ENCODE results near the gene IER2. TPM values are rescaled to one million over a fixed set of nuclear protein-coding genes. Genes with fewer than 3 reads are reported as not detected.

The IER2 gene
- total and polyA plus RNA-seq, 10 donors, result 56.7 to 131 (median 89.5) TPM

DNA sequence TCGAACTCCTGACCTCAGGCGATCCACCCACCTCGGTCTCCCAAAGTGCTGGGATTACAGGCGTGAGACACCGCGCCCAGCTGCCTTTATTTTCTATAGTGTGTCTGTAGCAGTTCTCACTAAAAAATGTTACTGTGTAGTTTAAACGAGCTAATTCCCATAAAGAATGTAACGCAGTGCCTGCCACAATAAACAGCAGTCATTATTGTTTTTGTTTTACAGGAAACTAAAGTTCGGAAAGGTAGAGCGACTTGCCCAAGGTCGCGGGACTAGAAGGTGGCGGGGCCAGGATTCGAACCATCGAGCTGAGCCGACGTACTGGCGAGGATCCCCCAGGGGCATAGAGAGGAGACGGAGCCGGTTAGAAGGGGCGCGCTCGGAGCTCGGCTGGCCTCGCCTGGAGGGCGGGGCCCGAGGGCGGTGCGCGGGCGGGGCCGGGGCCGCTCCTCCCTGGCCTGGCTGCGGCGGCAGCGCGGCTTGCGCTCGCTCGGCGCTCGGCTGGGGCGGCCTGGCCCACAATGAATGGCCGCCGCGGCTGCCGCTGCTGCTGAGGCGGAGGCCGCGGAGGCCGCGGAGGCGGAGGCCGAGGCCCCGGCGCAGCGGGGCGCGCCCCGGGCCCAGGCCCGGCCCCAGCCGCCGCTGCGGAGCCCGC lies 32.3 kb upstream of the IER2 start, which contains the start of gene NACC1:
Gene NACC1 (plus strand): TSS at position 493 of the 652 bp plus-strand sequence. CDS start 16,944 bp downstream, outside the sequence.
- peak within 1 kb of the TSS; percentile 71 to 88 (median 82) for H3K27ac ChIP-seq
- DNase-seq, result peak; percentile 98
- TF ChIP-seq POLR2AphosphoS5 (IDR thresholded peaks at IDR 0.05), result peak; percentile 58 to 70 (median 59)
- TF ChIP-seq CTCF (IDR thresholded peaks at IDR 0.05 in 8 of 11, conservative IDR thresholded peaks at IDR 0.05 in 3 of 11), result peak in 1 of 11 experiments; percentile 15
- no peak for TF ChIP-seq POLR2A (IDR thresholded peaks at IDR 0.05)
- 3 to 6% (median 3%) methylated on average over 26 to 65 of the region's 65 CpGs for WGBS, 5 donors
- H3K36me3 ChIP-seq, result peaks cover 0 to 41% (median 14%) of the 10 kb centered on the region in 6 donors
- H3K4me1 ChIP-seq, result peaks cover 22 to 82% (median 60%) of the 10 kb centered on the region in 6 donors
- H3K27me3 ChIP-seq (replicated peaks in 1 of 7), result no peaks in the 10 kb centered on the region
- intact Hi-C loops (cut with DNase I; ENCODE audit: low total_unique reads), result no loop called here
- no peaks in the 10 kb centered on the region for H3K9me3 ChIP-seq
- H3K4me3 ChIP-seq, result peak within 1 kb of the TSS; percentile 81 to 100 (median 98)

DNA sequence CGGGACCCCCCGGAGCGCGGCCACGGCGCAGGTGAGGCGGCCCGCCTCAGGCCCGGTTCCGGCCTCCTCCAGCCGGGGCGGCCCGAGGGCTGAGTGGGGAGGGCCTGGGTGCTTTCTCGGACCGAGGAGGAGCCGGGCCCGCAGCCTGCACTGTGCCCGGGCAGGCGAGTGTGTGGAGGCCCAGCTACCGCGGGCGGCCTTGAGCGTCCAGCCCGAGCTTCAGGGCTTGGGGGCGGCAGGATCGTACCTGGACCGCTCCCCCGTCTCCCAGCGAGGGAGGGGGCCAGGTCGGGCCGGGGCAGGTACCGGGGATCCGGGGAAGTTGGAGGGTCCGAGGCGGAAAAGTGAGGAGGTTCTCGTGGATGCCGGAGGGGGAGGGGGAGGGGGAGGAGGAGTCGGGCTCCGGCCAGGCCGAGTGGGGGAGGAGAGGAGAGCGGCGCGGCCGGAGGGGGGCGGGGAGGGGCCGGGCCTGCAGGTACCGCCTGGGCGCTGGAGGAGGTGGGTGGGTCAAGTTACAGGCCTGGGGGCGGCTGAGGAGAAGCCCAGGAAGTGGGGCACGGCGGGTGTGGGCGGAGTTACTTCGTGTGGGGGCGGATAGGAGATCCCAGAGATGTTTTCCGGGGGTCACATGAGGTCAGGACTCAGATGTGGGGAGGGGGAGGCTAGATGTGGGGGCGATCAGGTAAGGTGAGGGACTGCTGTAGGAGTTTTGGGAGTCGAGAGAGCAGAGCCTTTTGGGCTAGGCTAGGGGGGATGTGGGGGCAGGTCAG lies 31.6 kb upstream of the IER2 start:
- intact Hi-C loops (cut with DNase I; ENCODE audit: low total_unique reads), result no loop called here
- 1 to 3% (median 1%) methylated on average over 30 to 57 of the region's 57 CpGs for WGBS, 5 donors
- Histone ChIP-seq H3K36me3 (peaks cover 0 to 33% (median 9%) of the 10 kb centered on the region in 6 donors), H3K9me3 (no peaks in the 10 kb centered on the region), H3K4me1 (peaks cover 22 to 86% (median 60%) of the 10 kb centered on the region in 6 donors), H3K27me3 (replicated peaks in 1 of 7) (no peaks in the 10 kb centered on the region), H3K4me3 (peak overlapping the region; percentile 81 to 100 (median 98)), H3K27ac (peak overlapping the region in 5 of 8 donors; percentile 62 to 88 (median 84))
- DNase-seq, result peak; percentile 91
- no peak for TF ChIP-seq POLR2A (IDR thresholded peaks at IDR 0.05)

DNA sequence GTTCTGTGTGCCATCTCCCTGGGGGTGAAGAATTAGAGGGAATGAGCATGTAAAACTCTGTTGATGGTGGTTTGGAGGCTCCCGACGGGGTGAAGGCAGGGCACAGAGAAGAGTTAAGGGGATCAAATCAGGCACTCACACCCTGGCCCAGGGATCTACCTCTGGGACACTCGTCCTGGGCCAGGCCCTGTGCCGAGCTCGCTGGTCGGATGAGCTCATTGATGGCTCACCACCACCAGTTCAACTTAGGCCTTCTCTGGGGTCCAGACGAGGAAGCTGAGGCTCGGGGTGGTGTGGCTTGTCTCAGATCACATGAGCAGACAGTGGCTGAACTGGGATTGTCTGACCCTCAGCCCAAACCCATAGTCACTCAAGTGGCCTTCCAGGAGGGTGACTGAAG lies 30.6 kb upstream of the IER2 start:
- H3K27ac ChIP-seq, result peak overlapping the region in 2 of 8 donors; percentile 86 to 88
- no peaks in the 10 kb centered on the region for H3K9me3 ChIP-seq
- H3K36me3 ChIP-seq, result peaks cover 0 to 29% (median 2%) of the 10 kb centered on the region in 6 donors
- no peak for TF ChIP-seq CTCF (IDR thresholded peaks at IDR 0.05 in 8 of 11, conservative IDR thresholded peaks at IDR 0.05 in 3 of 11)
- no peak for TF ChIP-seq POLR2AphosphoS5 (IDR thresholded peaks at IDR 0.05)
- no peak for TF ChIP-seq POLR2A (IDR thresholded peaks at IDR 0.05)
- H3K4me1 ChIP-seq, result peaks cover 22 to 80% (median 60%) of the 10 kb centered on the region in 6 donors
- peak overlapping the region in 4 of 8 donors; percentile 6 to 100 (median 90) for H3K4me3 ChIP-seq
- WGBS, 5 donors, result 74 to 90% (median 79%) methylated on average over 7 to 8 of the region's 8 CpGs
- no peaks in the 10 kb centered on the region for H3K27me3 ChIP-seq (replicated peaks in 1 of 7)
- no peak for DNase-seq
- intact Hi-C loops (cut with DNase I; ENCODE audit: low total_unique reads), result no loop called here

- peak overlapping the region in 1 of 8 donors; percentile 86 for H3K27ac ChIP-seq
- WGBS, 5 donors, result 74 to 86% (median 80%) methylated on average over 9 of the region's 9 CpGs
- H3K27me3 ChIP-seq (replicated peaks in 1 of 7), result no peaks in the 10 kb centered on the region
- TF ChIP-seq POLR2A (IDR thresholded peaks at IDR 0.05) (no peak), CTCF (IDR thresholded peaks at IDR 0.05 in 8 of 11, conservative IDR thresholded peaks at IDR 0.05 in 3 of 11) (no peak), POLR2AphosphoS5 (IDR thresholded peaks at IDR 0.05) (no peak)
- peak overlapping the region in 2 of 8 donors; percentile 81 to 100 for H3K4me3 ChIP-seq
- H3K36me3 ChIP-seq, result peaks cover 0 to 29% (median 2%) of the 10 kb centered on the region in 6 donors
- no peak for DNase-seq
- intact Hi-C loops (cut with DNase I; ENCODE audit: low total_unique reads), result no loop called here
- no peaks in the 10 kb centered on the region for H3K9me3 ChIP-seq
- peaks cover 22 to 76% (median 58%) of the 10 kb centered on the region in 6 donors for H3K4me1 ChIP-seq
Measured at GRCh38 chr19:13120031-13120430, 30.2 kb upstream of the IER2 start.

Data from spleen (tissue), 11 donors.